CD14-positive monocyte (primary cell): ENCODE data around the gene TJP1. TPM values are rescaled to one million over a fixed set of nuclear protein-coding genes. Genes with fewer than 3 reads are reported as not detected.

Experiments used
- DNase-seq, 3 donors: peaks; one replicate each; pipeline ENCODE4 v3.0.0-alpha.2; 2011 to 2022
- H2AFZ ChIP-seq: 2 replicates; pipeline ENCODE4 v1.6.0; 2012; ENCODE audit warnings: mild to moderate bottlenecking, low read depth, low read length, inconsistent platforms; ENCODE audit not compliant: insufficient read depth, poor library complexity, severe bottlenecking
- H3K27ac ChIP-seq, 2 donors: 1 replicate in 1 of 2; 2 replicates in 1 of 2; pipeline ENCODE4 v1.5.1; 2012 to 2013; ENCODE audit warnings: low read length in 2 of 2, control low read depth in 1 of 2, inconsistent platforms in 1 of 2, low read depth in 1 of 2, mild to moderate bottlenecking in 1 of 2
- H3K27me3 ChIP-seq, 2 donors: one replicate each; pipeline versions ENCODE4 v1.6.0 to v1.6.1; 2011 to 2013; ENCODE audit warnings: low read length in 2 of 2; ENCODE audit not compliant: control insufficient read depth in 2 of 2, insufficient read depth in 2 of 2
- H3K36me3 ChIP-seq, 2 donors: replicated peaks in 1 of 2; 1 replicate in 1 of 2; 2 replicates in 1 of 2; pipeline versions ENCODE4 v1.5.1 to v1.6.1; 2012 to 2013; ENCODE audit warnings: low read length in 2 of 2, control low read depth in 1 of 2, inconsistent platforms in 1 of 2, mild to moderate bottlenecking in 1 of 2; ENCODE audit not compliant: insufficient read depth in 2 of 2, control insufficient read depth in 1 of 2
- H3K4me1 ChIP-seq, 2 donors: 1 replicate in 1 of 2; 2 replicates in 1 of 2; pipeline versions ENCODE4 v1.5.1 to v1.6.1; 2012 to 2013; ENCODE audit warnings: low read length in 2 of 2, control low read depth in 1 of 2, inconsistent platforms in 1 of 2, mild to moderate bottlenecking in 1 of 2, moderate library complexity in 1 of 2; ENCODE audit not compliant: insufficient read depth in 2 of 2, control insufficient read depth in 1 of 2
- H3K4me2 ChIP-seq: replicated peaks from 2 replicates; pipeline ENCODE3; 2012; ENCODE audit warnings: low read length, moderate library complexity, mild to moderate bottlenecking; ENCODE audit not compliant: poor library complexity, severe bottlenecking; ENCODE audit errors: extremely low read depth
- H3K4me3 ChIP-seq, 3 experiments: fragments of 200-600 bp in 1 of 3; sonication (generic) in 1 of 3; replicated peaks in 1 of 3; 1 replicate in 2 of 3; 2 replicates in 1 of 3; pipeline ENCODE4 v1.5.1; 2011 to 2013; ENCODE audit warnings: low read length in 3 of 3, mild to moderate bottlenecking in 3 of 3, control low read depth in 2 of 3, low read depth in 2 of 3, inconsistent platforms in 1 of 3, moderate library complexity in 1 of 3
- H3K79me2 ChIP-seq: 2 replicates; pipeline ENCODE4 v1.6.0; 2012; ENCODE audit warnings: mild to moderate bottlenecking, control low read depth, inconsistent platforms, low read length, moderate library complexity; ENCODE audit not compliant: insufficient read depth
- H3K9ac ChIP-seq: 2 replicates; pipeline ENCODE4 v1.6.0; 2017; ENCODE audit warnings: low read length, mild to moderate bottlenecking; ENCODE audit not compliant: insufficient read depth, poor library complexity, severe bottlenecking
- H3K9me3 ChIP-seq, 2 donors: replicated peaks in 1 of 2; 1 replicate in 1 of 2; 2 replicates in 1 of 2; pipeline versions ENCODE4 v1.5.1 to v1.6.1; 2012 to 2013; ENCODE audit warnings: low read length in 2 of 2, control low read depth in 1 of 2; ENCODE audit not compliant: control insufficient read depth in 1 of 2, insufficient read depth in 1 of 2
- H4K20me1 ChIP-seq: 2 replicates; pipeline ENCODE4 v1.6.0; 2012; ENCODE audit warnings: mild to moderate bottlenecking, low read length, control low read depth, moderate library complexity; ENCODE audit not compliant: insufficient read depth
- H3K27ac Mint-ChIP-seq, 7 donors: one replicate each; pipeline ENCODE4 v1.8.0; 2020; ENCODE audit warnings: mild to moderate bottlenecking in 7 of 7, mixed read lengths in 7 of 7, moderate library complexity in 6 of 7, inconsistent platforms in 2 of 7
- H3K27me3 Mint-ChIP-seq, 3 donors: one replicate each; pipeline ENCODE4 v1.8.0; 2021 to 2022; ENCODE audit warnings: low read depth in 3 of 3, mild to moderate bottlenecking in 3 of 3, mixed read lengths in 3 of 3, moderate library complexity in 3 of 3, inconsistent platforms in 1 of 3
- H3K36me3 Mint-ChIP-seq, 2 donors: one replicate each; pipeline ENCODE4 v1.8.0; 2020; ENCODE audit warnings: mixed read lengths in 2 of 2, inconsistent platforms in 1 of 2, mild to moderate bottlenecking in 1 of 2
- H3K4me1 Mint-ChIP-seq: one replicate; pipeline ENCODE4 v1.8.0; 2020; ENCODE audit warnings: mild to moderate bottlenecking, mixed read lengths
- H3K4me3 Mint-ChIP-seq, 2 donors: one replicate each; pipeline ENCODE4 v1.8.0; 2020; ENCODE audit warnings: mild to moderate bottlenecking in 2 of 2, mixed read lengths in 2 of 2, moderate library complexity in 1 of 2
- H3K9me3 Mint-ChIP-seq, 7 donors: one replicate each; pipeline ENCODE4 v1.8.0; 2020 to 2022; ENCODE audit warnings: mixed read lengths in 7 of 7, mild to moderate bottlenecking in 6 of 7, moderate library complexity in 6 of 7, inconsistent platforms in 2 of 7
- WGBS: methylation state at CpG from one replicate; pipeline ENCODE4 v1.1.5; 2013; ENCODE audit warnings: missing lambda C conversion rate; ENCODE audit not compliant: insufficient coverage; 5-methylcytosine and 5-hydroxymethylcytosine counted together
- intact Hi-C, 2 donors: fragments of 100-400 bp; cut with micrococcal nuclease; formaldehyde crosslinking; loops; one replicate each; pipeline versions ENCODE4 v1.15.0 to v1.15.1; 2023
- polyA plus RNA-seq, 3 donors: library from polyadenylated mRNA; depleted of rRNA in 1 of 3; unstranded in 2 of 3; stranded (reverse) in 1 of 3; fragments of 300-500 nt in 2 of 3; fragments of >200 nt in 1 of 3; fragmentation: Illumina TruSeq in 2 of 3; gene quantifications; 1 replicate in 2 of 3; 2 replicates in 1 of 3; pipeline ENCODE4 v1.2.3, GENCODE V29; 2012 to 2021
- TF ChIP-seq, protein P1 (sequence below): fragments of 200-600 bp; IDR thresholded peaks from one replicate; pipeline ENCODE4 v1.8.0; 2022; ENCODE audit warnings: antibody characterized with exemption, mild to moderate bottlenecking

The TJP1 gene
- polyA plus RNA-seq, 3 donors, result not detected

DNA sequence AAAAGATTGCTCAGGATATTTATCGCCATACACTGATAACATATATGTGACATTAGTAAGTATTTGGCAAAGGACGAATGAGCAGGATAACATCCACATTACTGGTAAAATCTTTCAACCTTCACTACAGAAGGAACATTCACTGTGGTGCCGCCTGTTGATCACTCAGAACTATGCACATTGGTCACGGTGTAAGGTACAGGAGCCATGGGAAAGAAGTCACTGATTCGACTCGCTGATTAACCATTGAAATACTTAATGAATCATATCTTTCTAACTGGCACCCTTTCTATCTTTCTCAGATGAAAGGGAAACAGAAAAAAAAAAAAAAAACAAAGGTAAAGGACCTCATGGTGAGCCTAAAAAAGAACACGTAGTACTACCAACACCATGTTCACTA lies 68.8 kb downstream of the TJP1 start:
- H3K4me3 Mint-ChIP-seq, result no peak overlapping the region
- H3K27ac Mint-ChIP-seq, result no peak overlapping the region
- Histone ChIP-seq H3K9me3 (no peaks in the 10 kb centered on the region), H3K27ac (no peak overlapping the region), H4K20me1 (no peaks in the 10 kb centered on the region), H2AFZ (no peak overlapping the region), H3K36me3 (no peaks in the 10 kb centered on the region), H3K4me1 (no peaks in the 10 kb centered on the region), H3K4me2 (no peak overlapping the region), H3K9ac (no peak overlapping the region), H3K27me3 (no peaks in the 10 kb centered on the region), H3K4me3 (no peak overlapping the region), H3K79me2 (no peaks in the 10 kb centered on the region)
- DNase-seq, result no peak
- 100% methylated on average over 1 of the region's 7 CpGs for WGBS
- H3K9me3 Mint-ChIP-seq, result peaks cover 0 to 3% (median 0%) of the 10 kb centered on the region in 7 donors
- H3K36me3 Mint-ChIP-seq, result no peaks in the 10 kb centered on the region
- intact Hi-C loops, result no loop called here
- peaks cover 2 to 4% (median 3%) of the 10 kb centered on the region in 3 donors for H3K27me3 Mint-ChIP-seq
- H3K4me1 Mint-ChIP-seq, result no peaks in the 10 kb centered on the region
- TF ChIP-seq, protein P1, sequence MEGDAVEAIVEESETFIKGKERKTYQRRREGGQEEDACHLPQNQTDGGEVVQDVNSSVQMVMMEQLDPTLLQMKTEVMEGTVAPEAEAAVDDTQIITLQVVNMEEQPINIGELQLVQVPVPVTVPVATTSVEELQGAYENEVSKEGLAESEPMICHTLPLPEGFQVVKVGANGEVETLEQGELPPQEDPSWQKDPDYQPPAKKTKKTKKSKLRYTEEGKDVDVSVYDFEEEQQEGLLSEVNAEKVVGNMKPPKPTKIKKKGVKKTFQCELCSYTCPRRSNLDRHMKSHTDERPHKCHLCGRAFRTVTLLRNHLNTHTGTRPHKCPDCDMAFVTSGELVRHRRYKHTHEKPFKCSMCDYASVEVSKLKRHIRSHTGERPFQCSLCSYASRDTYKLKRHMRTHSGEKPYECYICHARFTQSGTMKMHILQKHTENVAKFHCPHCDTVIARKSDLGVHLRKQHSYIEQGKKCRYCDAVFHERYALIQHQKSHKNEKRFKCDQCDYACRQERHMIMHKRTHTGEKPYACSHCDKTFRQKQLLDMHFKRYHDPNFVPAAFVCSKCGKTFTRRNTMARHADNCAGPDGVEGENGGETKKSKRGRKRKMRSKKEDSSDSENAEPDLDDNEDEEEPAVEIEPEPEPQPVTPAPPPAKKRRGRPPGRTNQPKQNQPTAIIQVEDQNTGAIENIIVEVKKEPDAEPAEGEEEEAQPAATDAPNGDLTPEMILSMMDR, result no peak

DNA sequence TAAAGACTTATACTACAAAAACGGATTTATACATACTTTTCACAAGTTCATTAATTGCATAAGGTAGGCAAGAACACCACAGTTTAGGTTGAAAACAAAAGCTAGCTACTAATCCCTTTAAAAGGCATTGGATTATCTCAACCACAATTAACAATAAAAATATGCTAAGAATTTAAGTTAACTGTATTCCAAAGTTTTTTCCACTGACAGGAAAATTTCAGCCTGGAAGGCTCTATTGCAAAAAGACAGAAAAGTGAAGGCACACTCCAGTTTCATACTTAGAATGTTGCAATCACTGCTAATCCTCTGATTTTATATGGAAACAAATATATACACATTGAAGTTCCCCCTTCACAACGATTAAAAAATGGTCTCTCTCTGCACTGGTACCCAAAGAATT lies 71.5 kb downstream of the TJP1 start:
- no peaks in the 10 kb centered on the region for H3K4me1 ChIP-seq
- peaks cover 3 to 6% (median 4%) of the 10 kb centered on the region in 3 donors for H3K27me3 Mint-ChIP-seq
- H3K4me1 Mint-ChIP-seq, result no peaks in the 10 kb centered on the region
- H3K27ac ChIP-seq, result no peak overlapping the region
- no peaks in the 10 kb centered on the region for H3K9me3 ChIP-seq
- no peaks in the 10 kb centered on the region for H4K20me1 ChIP-seq
- no peaks in the 10 kb centered on the region for H3K36me3 ChIP-seq
- TF ChIP-seq, protein P1, result no peak
- no peaks in the 10 kb centered on the region for H3K27me3 ChIP-seq
- H2AFZ ChIP-seq, result no peak overlapping the region
- H3K79me2 ChIP-seq, result no peaks in the 10 kb centered on the region
- intact Hi-C loops, result no loop called here
- peaks cover 0 to 3% (median 0%) of the 10 kb centered on the region in 7 donors for H3K9me3 Mint-ChIP-seq
- no CpG with 5 or more reads among the region's 2 CpGs for WGBS
- no peak overlapping the region for H3K4me3 ChIP-seq
- DNase-seq, result no peak
- no peak overlapping the region for H3K9ac ChIP-seq
- H3K36me3 Mint-ChIP-seq, result no peaks in the 10 kb centered on the region
- H3K27ac Mint-ChIP-seq, result no peak overlapping the region
- H3K4me3 Mint-ChIP-seq, result no peak overlapping the region
- no peak overlapping the region for H3K4me2 ChIP-seq
